KMS-11 (cell line): ENCODE measurements around the gene MYH10.

Source experiments
- H2AFZ ChIP-seq: fragments of 200-600 bp; sonication (generic); 2 replicates; pipeline ENCODE4 v1.6.1; 2016; ENCODE audit warnings: antibody characterized with exemption, mixed run types, low read depth
- H3K27ac ChIP-seq: fragments of 200-600 bp; sonication (generic); 2 replicates; pipeline ENCODE4 v1.6.1; 2016; ENCODE audit warnings: mild to moderate bottlenecking, mixed run types
- H3K27me3 ChIP-seq: fragments of 200-600 bp; sonication (generic); 2 replicates; pipeline ENCODE4 v1.6.1; 2017; ENCODE audit warnings: mild to moderate bottlenecking, low read depth, mixed run types, moderate library complexity; ENCODE audit not compliant: insufficient read depth
- H3K36me3 ChIP-seq: fragments of 200-600 bp; sonication (generic); 2 replicates; pipeline ENCODE4 v1.6.1; 2017; ENCODE audit warnings: mild to moderate bottlenecking, mixed run types; ENCODE audit not compliant: insufficient read depth
- H3K4me1 ChIP-seq: fragments of 200-600 bp; sonication (generic); 2 replicates; pipeline ENCODE4 v1.6.1; 2016; ENCODE audit warnings: mild to moderate bottlenecking, low read depth, mixed run types; ENCODE audit not compliant: poor library complexity, severe bottlenecking
- H3K4me2 ChIP-seq: fragments of 200-600 bp; sonication (generic); 2 replicates; pipeline ENCODE4 v1.7.0; 2016; ENCODE audit warnings: mild to moderate bottlenecking, mixed run types
- H3K4me3 ChIP-seq: fragments of 200-600 bp; sonication (generic); IDR thresholded peaks from 2 replicates; pipeline ENCODE4 v1.6.1; 2017; ENCODE audit warnings: low read depth, low read length, mixed read lengths; ENCODE audit not compliant: insufficient read depth
- H3K79me2 ChIP-seq: fragments of 200-600 bp; sonication (generic); 2 replicates; pipeline ENCODE4 v1.6.1; 2016; ENCODE audit warnings: low read depth, mixed run types; ENCODE audit not compliant: insufficient read depth
- H3K9ac ChIP-seq: fragments of 200-600 bp; sonication (generic); 2 replicates; pipeline ENCODE4 v1.6.1; 2016; ENCODE audit warnings: mild to moderate bottlenecking, mixed run types
- H4K20me1 ChIP-seq: fragments of 200-600 bp; sonication (generic); 2 replicates; pipeline ENCODE4 v1.6.1; 2016; ENCODE audit warnings: mild to moderate bottlenecking, mixed run types; ENCODE audit not compliant: insufficient read depth
- TF ChIP-seq, protein P1 (sequence below): fragments of 200-600 bp; sonication (generic); conservative IDR thresholded peaks from 2 replicates; pipeline ENCODE4 v1.6.1; 2017; ENCODE audit warnings: low read depth, mild to moderate bottlenecking, antibody characterized with exemption, low read length, moderate library complexity, mixed read lengths

MYH10 gene

DNA sequence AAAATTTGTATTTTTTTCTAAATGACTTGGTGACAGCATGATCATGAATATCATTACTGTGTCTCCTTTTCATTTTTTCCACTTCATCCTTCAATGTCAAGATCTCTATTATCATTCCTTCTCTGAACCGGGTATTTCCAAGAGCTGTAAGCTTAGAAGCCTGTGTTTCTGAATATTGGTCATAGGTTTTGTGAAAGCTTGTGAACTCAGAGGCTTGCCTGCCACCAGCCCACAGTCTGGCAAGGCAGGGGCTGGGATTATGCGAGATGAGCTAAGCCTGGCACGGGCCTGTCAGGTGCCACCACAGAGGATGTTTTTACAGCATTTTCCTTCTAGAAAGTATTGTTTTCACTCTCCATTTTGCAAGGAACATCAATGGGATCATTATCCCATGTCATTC lies 92.8 kb downstream of the MYH10 start:
- Histone ChIP-seq H3K4me1 (no peaks in the 10 kb centered on the region), H3K9ac (no peak overlapping the region), H3K4me2 (no peak overlapping the region), H3K27ac (no peak overlapping the region), H2AFZ (no peak overlapping the region), H3K79me2 (no peaks in the 10 kb centered on the region), H3K36me3 (no peaks in the 10 kb centered on the region), H3K4me3 (no peak overlapping the region), H4K20me1 (no peaks in the 10 kb centered on the region), H3K27me3 (no peaks in the 10 kb centered on the region)
- TF ChIP-seq, protein P1, sequence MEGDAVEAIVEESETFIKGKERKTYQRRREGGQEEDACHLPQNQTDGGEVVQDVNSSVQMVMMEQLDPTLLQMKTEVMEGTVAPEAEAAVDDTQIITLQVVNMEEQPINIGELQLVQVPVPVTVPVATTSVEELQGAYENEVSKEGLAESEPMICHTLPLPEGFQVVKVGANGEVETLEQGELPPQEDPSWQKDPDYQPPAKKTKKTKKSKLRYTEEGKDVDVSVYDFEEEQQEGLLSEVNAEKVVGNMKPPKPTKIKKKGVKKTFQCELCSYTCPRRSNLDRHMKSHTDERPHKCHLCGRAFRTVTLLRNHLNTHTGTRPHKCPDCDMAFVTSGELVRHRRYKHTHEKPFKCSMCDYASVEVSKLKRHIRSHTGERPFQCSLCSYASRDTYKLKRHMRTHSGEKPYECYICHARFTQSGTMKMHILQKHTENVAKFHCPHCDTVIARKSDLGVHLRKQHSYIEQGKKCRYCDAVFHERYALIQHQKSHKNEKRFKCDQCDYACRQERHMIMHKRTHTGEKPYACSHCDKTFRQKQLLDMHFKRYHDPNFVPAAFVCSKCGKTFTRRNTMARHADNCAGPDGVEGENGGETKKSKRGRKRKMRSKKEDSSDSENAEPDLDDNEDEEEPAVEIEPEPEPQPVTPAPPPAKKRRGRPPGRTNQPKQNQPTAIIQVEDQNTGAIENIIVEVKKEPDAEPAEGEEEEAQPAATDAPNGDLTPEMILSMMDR: no peak

GRCh38 chr17:8534498-8535188 lies 95.9 kb downstream of the MYH10 start:
- Histone ChIP-seq H3K36me3 (no peaks in the 10 kb centered on the region), H3K27ac (no peak overlapping the region), H3K4me3 (no peak overlapping the region), H3K4me2 (no peak overlapping the region), H4K20me1 (no peaks in the 10 kb centered on the region), H2AFZ (no peak overlapping the region), H3K4me1 (no peaks in the 10 kb centered on the region), H3K9ac (no peak overlapping the region), H3K27me3 (no peaks in the 10 kb centered on the region), H3K79me2 (no peaks in the 10 kb centered on the region)
- TF ChIP-seq, protein P1: no peak

DNA sequence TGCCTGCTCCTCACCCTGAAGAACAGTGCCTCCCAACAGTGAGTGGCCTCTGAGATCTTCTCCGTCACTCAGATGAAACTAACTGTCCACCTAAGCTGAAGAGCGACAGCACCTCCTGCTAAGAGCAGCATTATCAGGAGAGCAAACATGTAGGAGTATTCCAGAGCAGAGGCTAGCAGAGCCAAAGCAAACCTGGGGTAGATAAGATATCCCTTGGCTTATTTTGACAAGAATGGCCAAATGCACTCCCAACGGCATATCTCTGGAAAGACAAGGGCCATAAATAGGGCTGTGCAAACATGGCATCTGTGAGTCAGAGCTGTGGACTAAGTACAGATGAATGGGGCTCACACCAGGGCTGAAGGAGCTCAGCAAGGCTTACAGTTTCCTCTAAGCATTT lies 98.5 kb downstream of the MYH10 start:
- H3K27ac ChIP-seq: no peak overlapping the region
- no peaks in the 10 kb centered on the region for H3K27me3 ChIP-seq
- no peaks in the 10 kb centered on the region for H3K4me1 ChIP-seq
- no peaks in the 10 kb centered on the region for H4K20me1 ChIP-seq
- H3K79me2 ChIP-seq: no peaks in the 10 kb centered on the region
- no peak overlapping the region for H3K4me2 ChIP-seq
- no peak overlapping the region for H3K4me3 ChIP-seq
- no peaks in the 10 kb centered on the region for H3K36me3 ChIP-seq
- H3K9ac ChIP-seq: no peak overlapping the region
- H2AFZ ChIP-seq: no peak overlapping the region
- TF ChIP-seq, protein P1: no peak

DNA sequence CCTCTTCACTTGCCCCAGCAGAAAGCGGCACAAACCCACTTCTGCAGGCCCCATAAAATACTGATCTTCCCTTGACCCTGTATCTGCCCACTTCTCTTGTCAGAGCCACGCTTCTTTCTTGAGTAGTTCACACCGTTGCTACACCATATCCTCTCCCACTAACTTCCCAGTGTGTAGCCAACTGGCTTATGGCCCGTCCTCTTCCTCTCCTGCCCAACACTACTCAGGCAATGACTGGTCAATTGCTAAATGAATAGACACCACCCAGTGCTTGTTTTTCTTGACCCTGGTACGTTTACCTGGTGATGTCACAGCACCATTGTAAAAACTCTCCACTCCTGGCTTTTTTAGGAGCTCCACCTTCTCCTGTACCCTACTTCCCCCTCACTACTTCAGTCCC lies 107.9 kb downstream of the MYH10 start:
- Histone ChIP-seq H2AFZ (no peak overlapping the region), H3K9ac (no peak overlapping the region), H3K79me2 (no peaks in the 10 kb centered on the region), H3K27ac (no peak overlapping the region), H3K4me1 (no peaks in the 10 kb centered on the region), H3K36me3 (no peaks in the 10 kb centered on the region), H3K27me3 (no peaks in the 10 kb centered on the region), H4K20me1 (no peaks in the 10 kb centered on the region), H3K4me3 (no peak overlapping the region), H3K4me2 (no peak overlapping the region)
- TF ChIP-seq, protein P1: no peak
